ENCODE results near the gene TRIM44. TPM values are rescaled to one million over a fixed set of nuclear protein-coding genes. Genes with fewer than 3 reads are reported as not detected.

TRIM44 gene
- total and polyA plus RNA-seq, 2 donors (not counting 3 experiments of a cell fraction or from before 2014, with no cell fraction given) = 31.7 to 72.0 TPM

DNA sequence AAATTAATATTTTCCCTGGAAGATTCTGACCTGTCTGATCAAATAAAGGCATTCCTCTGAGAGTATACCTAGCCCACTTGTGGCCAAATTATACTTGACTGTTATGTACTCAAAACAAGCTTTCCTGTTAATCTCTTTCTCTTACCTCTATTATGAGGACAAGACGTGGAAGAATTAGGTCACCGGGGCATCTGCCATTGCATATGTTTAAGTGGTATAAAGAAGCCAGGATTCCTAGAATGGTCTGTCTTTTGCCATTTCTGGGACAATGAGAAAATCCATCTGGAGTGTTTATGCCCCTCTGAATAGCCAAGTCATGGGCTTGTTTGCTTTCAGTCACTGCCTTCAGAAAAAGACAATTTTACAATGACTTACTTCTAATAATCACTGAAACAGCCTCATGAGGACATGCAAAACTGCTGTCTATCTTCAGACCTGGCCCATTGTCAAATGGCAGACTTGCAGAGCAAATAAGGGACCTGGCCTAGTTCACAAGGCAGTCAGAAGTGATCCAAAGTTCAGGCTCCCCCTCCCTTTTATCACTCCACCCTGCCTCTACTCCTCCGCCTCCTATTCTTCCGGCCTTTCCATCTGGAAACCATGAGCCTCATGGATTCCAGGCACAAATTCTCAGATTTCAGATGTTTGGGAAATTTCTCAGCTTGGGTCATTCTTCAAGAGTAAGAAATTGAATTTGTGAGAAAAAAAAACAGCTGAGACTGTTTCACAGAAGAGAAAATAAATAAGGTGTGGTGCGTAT lies 153.2 kb downstream of the TRIM44 start:
- CTCF ChIA-PET = no interaction called here
- no peaks in the 10 kb centered on the region for H3K9me1 ChIP-seq (replicated peaks; ENCODE audit: control insufficient read depth, extremely low read depth, insufficient read depth, low read length)
- no peak for TF ChIP-seq GATA2 (IDR thresholded peaks at IDR 0.05; ENCODE audit: insufficient read depth, insufficient read length, low read depth, low read length)
- H3K79me2 ChIP-seq (ENCODE audit: control insufficient read depth, insufficient read depth, low read length) = no peaks in the 10 kb centered on the region
- intact Hi-C loops (cut with micrococcal nuclease) (no loop called here), dilution Hi-C loops (cut with MboI; ENCODE audit: extremely low pct_ligation_motif_present, low sequenced_read_pairs) (loop anchor here (25.0 kb wide), 1 partner anchor 447 kb away; no protein-coding TSS in a partner anchor)
- H3K27ac ChIP-seq (ENCODE audit: insufficient read depth, low read depth, low read length) = no peak overlapping the region
- no peaks in the 10 kb centered on the region for H3K9me3 ChIP-seq (replicated peaks; ENCODE audit: control insufficient read depth, insufficient read depth, low read length)
- no peaks in the 10 kb centered on the region for H3K4me1 ChIP-seq (ENCODE audit: control insufficient read depth, extremely low read depth, insufficient read depth, low read length)
- no TSS peak for BruUV-seq (replicated peaks)
- H3K36me3 ChIP-seq (ENCODE audit: control insufficient read depth in 2 of 2, extremely low read depth in 1 of 2, insufficient read depth in 2 of 2, low read length in 2 of 2) = no peaks in the 10 kb centered on the region
- H3K4me2 ChIP-seq (ENCODE audit: insufficient read depth, low read length) = no peak overlapping the region
- no peaks in the 10 kb centered on the region for H4K20me1 ChIP-seq (replicated peaks; ENCODE audit: control insufficient read depth, extremely low read depth, insufficient read depth, low read length)
- H3K4me3 ChIP-seq (replicated peaks in 1 of 3; ENCODE audit: insufficient read depth in 1 of 3, low read depth in 1 of 3, low read length in 3 of 3) = no peak overlapping the region
- no peak overlapping the region for H2AFZ ChIP-seq (ENCODE audit: low read depth, low read length)
- no peaks in the 10 kb centered on the region for H3K27me3 ChIP-seq (ENCODE audit: control insufficient read depth in 2 of 2, insufficient read depth in 2 of 2, low read length in 2 of 2)
- POLR2A ChIA-PET = no interaction called here
- DNase-seq (ENCODE audit: low read depth, low spot score) (no peak), FAIRE-seq (no peak)
- no peak overlapping the region for H3K9ac ChIP-seq (replicated peaks; ENCODE audit: extremely low read depth, insufficient read depth, low read length)

- Histone ChIP-seq H3K4me1 (ENCODE audit: control insufficient read depth, extremely low read depth, insufficient read depth, low read length) (peaks cover 8% of the 10 kb centered on the region), H3K36me3 (ENCODE audit: control insufficient read depth in 2 of 2, extremely low read depth in 1 of 2, insufficient read depth in 2 of 2, low read length in 2 of 2) (no peaks in the 10 kb centered on the region), H4K20me1 (replicated peaks; ENCODE audit: control insufficient read depth, extremely low read depth, insufficient read depth, low read length) (no peaks in the 10 kb centered on the region), H3K4me3 (replicated peaks in 1 of 3; ENCODE audit: insufficient read depth in 1 of 3, low read depth in 1 of 3, low read length in 3 of 3) (no peak overlapping the region), H3K9ac (replicated peaks; ENCODE audit: extremely low read depth, insufficient read depth, low read length) (no peak overlapping the region), H3K9me1 (replicated peaks; ENCODE audit: control insufficient read depth, extremely low read depth, insufficient read depth, low read length) (no peaks in the 10 kb centered on the region), H3K79me2 (ENCODE audit: control insufficient read depth, insufficient read depth, low read length) (no peaks in the 10 kb centered on the region), H3K9me3 (replicated peaks; ENCODE audit: control insufficient read depth, insufficient read depth, low read length) (no peaks in the 10 kb centered on the region), H3K4me2 (ENCODE audit: insufficient read depth, low read length) (no peak overlapping the region), H3K27me3 (ENCODE audit: control insufficient read depth in 2 of 2, insufficient read depth in 2 of 2, low read length in 2 of 2) (no peaks in the 10 kb centered on the region), H2AFZ (ENCODE audit: low read depth, low read length) (no peak overlapping the region), H3K27ac (ENCODE audit: insufficient read depth, low read depth, low read length) (no peak overlapping the region)
- BruUV-seq (replicated peaks) = no TSS peak
- TF ChIP-seq POLR2A (IDR thresholded peaks at IDR 0.05; ENCODE audit: low read depth, low read length) (no peak), GATA2 (IDR thresholded peaks at IDR 0.05; ENCODE audit: insufficient read depth, insufficient read length, low read depth, low read length) (no peak), POLR2AphosphoS5 (IDR thresholded peaks at IDR 0.05; ENCODE audit: insufficient read depth, low read depth, low read length) (no peak), FOS (IDR thresholded peaks at IDR 0.05; ENCODE audit: borderline replicate concordance, insufficient read depth, low read length) (no peak), MYC (IDR thresholded peaks at IDR 0.05; ENCODE audit: low read depth, low read length) (no peak), EZH2 (IDR thresholded peaks at IDR 0.05; ENCODE audit: borderline replicate concordance, low read depth, low read length, severe bottlenecking) (no peak), JUN (IDR thresholded peaks at IDR 0.05; ENCODE audit: borderline replicate concordance, insufficient read depth, insufficient read length, low read depth) (no peak)
- TF ChIP-seq, protein P1, sequence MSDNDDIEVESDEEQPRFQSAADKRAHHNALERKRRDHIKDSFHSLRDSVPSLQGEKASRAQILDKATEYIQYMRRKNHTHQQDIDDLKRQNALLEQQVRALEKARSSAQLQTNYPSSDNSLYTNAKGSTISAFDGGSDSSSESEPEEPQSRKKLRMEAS (IDR thresholded peaks at IDR 0.05; ENCODE audit: insufficient read depth, insufficient read length) = no peak
- TF ChIP-seq, protein P2, sequence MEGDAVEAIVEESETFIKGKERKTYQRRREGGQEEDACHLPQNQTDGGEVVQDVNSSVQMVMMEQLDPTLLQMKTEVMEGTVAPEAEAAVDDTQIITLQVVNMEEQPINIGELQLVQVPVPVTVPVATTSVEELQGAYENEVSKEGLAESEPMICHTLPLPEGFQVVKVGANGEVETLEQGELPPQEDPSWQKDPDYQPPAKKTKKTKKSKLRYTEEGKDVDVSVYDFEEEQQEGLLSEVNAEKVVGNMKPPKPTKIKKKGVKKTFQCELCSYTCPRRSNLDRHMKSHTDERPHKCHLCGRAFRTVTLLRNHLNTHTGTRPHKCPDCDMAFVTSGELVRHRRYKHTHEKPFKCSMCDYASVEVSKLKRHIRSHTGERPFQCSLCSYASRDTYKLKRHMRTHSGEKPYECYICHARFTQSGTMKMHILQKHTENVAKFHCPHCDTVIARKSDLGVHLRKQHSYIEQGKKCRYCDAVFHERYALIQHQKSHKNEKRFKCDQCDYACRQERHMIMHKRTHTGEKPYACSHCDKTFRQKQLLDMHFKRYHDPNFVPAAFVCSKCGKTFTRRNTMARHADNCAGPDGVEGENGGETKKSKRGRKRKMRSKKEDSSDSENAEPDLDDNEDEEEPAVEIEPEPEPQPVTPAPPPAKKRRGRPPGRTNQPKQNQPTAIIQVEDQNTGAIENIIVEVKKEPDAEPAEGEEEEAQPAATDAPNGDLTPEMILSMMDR (IDR thresholded peaks at IDR 0.05; ENCODE audit: extremely low read depth in 1 of 2, insufficient read depth in 1 of 2, low read depth in 1 of 2, low read length in 2 of 2) = no peak
- ChIA-PET CTCF (interaction anchor here (1.2 to 4.3 kb wide), 9 partner anchors 8 to 446 kb away, joined by 5 to 162 read pairs (median 69); partner anchors contain the start of gene FJX1), POLR2A (interaction anchor here (1.5 kb wide), 1 partner anchor 311 kb away, joined by 5 read pairs; no protein-coding TSS in a partner anchor)
- DNase-seq (ENCODE audit: low read depth, low spot score) = no peak
- dilution Hi-C loops (cut with MboI; ENCODE audit: extremely low pct_ligation_motif_present, low sequenced_read_pairs) (loop anchor here (25.0 kb wide), 1 partner anchor 442 kb away; no protein-coding TSS in a partner anchor), intact Hi-C loops (cut with micrococcal nuclease) (loop anchor here (5.0 kb wide), 1 partner anchor 222 kb away; no protein-coding TSS in a partner anchor)
- FAIRE-seq = no peak
These were observed 158.0 kb downstream of the TRIM44 start for GRCh38 chr11:35820614-35821013.
